Tibial nerve (tissue), 4 donors: Measurements from ENCODE around the gene DDX10. TPM values are rescaled to one million over a fixed set of nuclear protein-coding genes. Genes with fewer than 3 reads are reported as not detected.

Experiments used
- DNase-seq, 2 donors: peaks; one replicate each; pipeline ENCODE4 v3.0.0-alpha.2; 2019; ENCODE audit warnings: low spot score in 2 of 2
- H3K27ac ChIP-seq, 4 donors: fragments of 200-600 bp; sonication (generic) in 3 of 4; one replicate each; pipeline ENCODE4 v1.5.1; 2017 to 2019; ENCODE audit warnings: mild to moderate bottlenecking in 1 of 4
- H3K27me3 ChIP-seq, 2 donors: fragments of 200-600 bp; sonication (generic) in 1 of 2; one replicate each; pipeline versions ENCODE4 v1.5.1 to v1.6.0; 2017 to 2019
- H3K36me3 ChIP-seq, 3 donors: fragments of 200-600 bp; sonication (generic); one replicate each; pipeline ENCODE4 v1.5.1; 2018 to 2019
- H3K4me1 ChIP-seq, 4 donors: fragments of 200-600 bp; sonication (generic) in 3 of 4; one replicate each; pipeline ENCODE4 v1.5.1; 2017 to 2019
- H3K4me3 ChIP-seq, 4 donors: fragments of 200-600 bp; sonication (generic) in 3 of 4; one replicate each; pipeline ENCODE4 v1.5.1; 2017 to 2019; ENCODE audit warnings: mild to moderate bottlenecking in 1 of 4, moderate library complexity in 1 of 4
- H3K9me3 ChIP-seq, 4 donors: fragments of 200-600 bp; sonication (generic) in 3 of 4; one replicate each; pipeline ENCODE4 v1.5.1; 2017 to 2019
- CTCF ChIP-seq, 5 experiments: fragments of 200-600 bp in 3 of 5; fragments of 450-650 bp in 2 of 5; sonication (generic) in 3 of 5; IDR thresholded peaks; one replicate each; pipeline ENCODE4 v1.5.1; 2016 to 2019; ENCODE audit warnings: antibody characterized with exemption in 5 of 5, mild to moderate bottlenecking in 3 of 5, moderate library complexity in 2 of 5
- EP300 ChIP-seq, 2 donors: sonication (generic); formaldehyde crosslinking; IDR thresholded peaks; one replicate each; pipeline ENCODE4 v1.6.1; 2017; ENCODE audit warnings: antibody characterized with exemption in 2 of 2, mild to moderate bottlenecking in 1 of 2
- POLR2A ChIP-seq, 2 donors: fragments of 450-650 bp; IDR thresholded peaks; one replicate each; pipeline ENCODE4 v1.6.1; 2017; ENCODE audit warnings: antibody characterized with exemption in 2 of 2, mild to moderate bottlenecking in 2 of 2, moderate library complexity in 2 of 2
- WGBS, 2 donors: methylation state at CpG; one replicate each; pipeline ENCODE4 v1.1.5; 2018; 5-methylcytosine and 5-hydroxymethylcytosine counted together
- total RNA-seq, 4 donors: library from RNA; depleted of rRNA; stranded (reverse); fragments of >200 nt; gene quantifications; one replicate each; pipeline ENCODE4 v1.1.0, GENCODE V29; 2016

The DDX10 gene
- total RNA-seq, 4 donors from 2014 or later = 23.1 to 94.7 (median 31.6) TPM

GRCh38 chr11:108947654-108948570 lies 283.0 kb downstream of the DDX10 start:
- no peak overlapping the region for H3K4me3 ChIP-seq
- TF ChIP-seq EP300 (IDR thresholded peaks at IDR 0.05) (no peak), CTCF (IDR thresholded peaks at IDR 0.05) (no peak), POLR2A (IDR thresholded peaks at IDR 0.05) (no peak)
- no peak for DNase-seq
- H3K36me3 ChIP-seq = peaks cover 0 to 13% (median 0%) of the 10 kb centered on the region in 3 donors
- 95% methylated on average over 7 of the region's 7 CpGs for WGBS, 2 donors
- no peaks in the 10 kb centered on the region for H3K27me3 ChIP-seq
- no peaks in the 10 kb centered on the region for H3K4me1 ChIP-seq
- peaks cover 0 to 35% (median 2%) of the 10 kb centered on the region in 4 donors for H3K9me3 ChIP-seq
- H3K27ac ChIP-seq = no peak overlapping the region

- TF ChIP-seq CTCF (IDR thresholded peaks at IDR 0.05) = no peak
- TF ChIP-seq EP300 (IDR thresholded peaks at IDR 0.05) = no peak
- no peak for TF ChIP-seq POLR2A (IDR thresholded peaks at IDR 0.05)
- H3K36me3 ChIP-seq = no peaks in the 10 kb centered on the region
- H3K4me1 ChIP-seq = no peaks in the 10 kb centered on the region
- DNase-seq = no peak
- WGBS, 2 donors = 71 to 75% methylated on average over 7 of the region's 7 CpGs
- no peaks in the 10 kb centered on the region for H3K9me3 ChIP-seq
- H3K4me3 ChIP-seq = no peak overlapping the region
- H3K27me3 ChIP-seq = no peaks in the 10 kb centered on the region
- H3K27ac ChIP-seq = no peak overlapping the region
These were observed 293.7 kb downstream of the DDX10 start for GRCh38 chr11:108958368-108959104.

- DNase-seq = no peak
- Histone ChIP-seq H3K4me1 (no peaks in the 10 kb centered on the region), H3K27ac (no peak overlapping the region), H3K27me3 (no peaks in the 10 kb centered on the region), H3K4me3 (no peak overlapping the region), H3K9me3 (no peaks in the 10 kb centered on the region), H3K36me3 (no peaks in the 10 kb centered on the region)
- WGBS, 2 donors = 53 to 55% methylated on average over 4 of the region's 4 CpGs
- TF ChIP-seq EP300 (IDR thresholded peaks at IDR 0.05) (no peak), CTCF (IDR thresholded peaks at IDR 0.05) (no peak), POLR2A (IDR thresholded peaks at IDR 0.05) (no peak)
These were observed 294.4 kb downstream of the DDX10 start for GRCh38 chr11:108959105-108959761.

GRCh38 chr11:108959874-108960273 lies 295.0 kb downstream of the DDX10 start:
- 77% methylated on average over 3 of the region's 3 CpGs for WGBS, 2 donors

More at GRCh38 chr11:108959874-108960273, 295.0 kb downstream of the DDX10 start:
- no peak overlapping the region for H3K4me3 ChIP-seq
- no peak for DNase-seq
- no peaks in the 10 kb centered on the region for H3K4me1 ChIP-seq
- TF ChIP-seq POLR2A (IDR thresholded peaks at IDR 0.05) = no peak
- no peak for TF ChIP-seq EP300 (IDR thresholded peaks at IDR 0.05)
- no peak for TF ChIP-seq CTCF (IDR thresholded peaks at IDR 0.05)
- no peak overlapping the region for H3K27ac ChIP-seq
- no peaks in the 10 kb centered on the region for H3K36me3 ChIP-seq
- no peaks in the 10 kb centered on the region for H3K27me3 ChIP-seq
- H3K9me3 ChIP-seq = no peaks in the 10 kb centered on the region
